DOHH2 (cell line): Measurements from ENCODE around the gene TNRC6C.

ENCODE experiments used
- CTCF ChIP-seq: fragments of 200-600 bp; sonication (generic); IDR thresholded peaks from one replicate; pipeline ENCODE4 v1.5.1; 2014; ENCODE audit warnings: antibody characterized with exemption, mild to moderate bottlenecking, low read depth, low read length; ENCODE audit not compliant: poor library complexity, severe bottlenecking
- EZH2phosphoT487 ChIP-seq: fragments of 200-600 bp; sonication (generic); IDR thresholded peaks from 2 replicates; pipeline ENCODE4 v1.6.1; 2017; ENCODE audit warnings: borderline replicate concordance, mild to moderate bottlenecking, antibody characterized with exemption, low read length, moderate library complexity, mixed read lengths

- TF ChIP-seq CTCF (no peak), EZH2phosphoT487 (no peak)
Measured at GRCh38 chr17:78124081-78124835, 165.8 kb downstream of the TNRC6C start.
